Medulla oblongata (tissue), 1 donor: ENCODE results near the gene KDM2B.
A peak's percentile ranks its signal among the peaks of the same experiment; 100 is the strongest.

Experiments
- DNase-seq: peaks from one replicate; pipeline ENCODE4 v3.0.0-alpha.2; 2015; ENCODE audit errors: extremely low spot score

The KDM2B gene

GRCh38 chr12:121430833-121431415 lies 149.9 kb downstream of the KDM2B start:
- no peak for DNase-seq

GRCh38 chr12:121428883-121429282 lies 151.9 kb downstream of the KDM2B start:
- no peak for DNase-seq

- no peak for DNase-seq
Measured at GRCh38 chr12:121427556-121428050, 153.2 kb downstream of the KDM2B start.

GRCh38 chr12:121424624-121424975 lies 156.2 kb downstream of the KDM2B start:
- no peak for DNase-seq

GRCh38 chr12:121423682-121424623 lies 156.9 kb downstream of the KDM2B start:
- DNase-seq: peak; percentile 28

GRCh38 chr12:121423253-121423652 lies 157.6 kb downstream of the KDM2B start:
- DNase-seq: no peak

- DNase-seq: no peak
Measured at GRCh38 chr12:121420109-121420508, 160.7 kb downstream of the KDM2B start.

- no peak for DNase-seq
Measured at GRCh38 chr12:121417847-121418246, 163.0 kb downstream of the KDM2B start.

- DNase-seq: no peak
Measured at GRCh38 chr12:121413917-121414316, 166.9 kb downstream of the KDM2B start.

- no peak for DNase-seq
Measured at GRCh38 chr12:121405211-121405610, 175.6 kb downstream of the KDM2B start.

GRCh38 chr12:121404734-121405133 lies 176.1 kb downstream of the KDM2B start:
- peak; percentile 31 for DNase-seq

- DNase-seq: no peak
Measured at GRCh38 chr12:121403721-121404120, 177.1 kb downstream of the KDM2B start.

GRCh38 chr12:121400332-121401139 lies 180.3 kb downstream of the KDM2B start:
- DNase-seq: peak; percentile 33

- peak; percentile 98 for DNase-seq
Measured at GRCh38 chr12:121399391-121400331, 181.2 kb downstream of the KDM2B start, which contains the start of gene RNF34. Gene RNF34, plus strand, starts transcription at chr12:121400118. Its CDS starts 95 bp downstream, at chr12:121400213.

- DNase-seq: no peak
Measured at GRCh38 chr12:121398355-121398754, 182.5 kb downstream of the KDM2B start.

- no peak for DNase-seq
Measured at GRCh38 chr12:121397521-121397920, 183.3 kb downstream of the KDM2B start.

GRCh38 chr12:121392325-121392716 lies 188.5 kb downstream of the KDM2B start:
- no peak for DNase-seq

GRCh38 chr12:121391619-121392324 lies 189.1 kb downstream of the KDM2B start:
- peak; percentile 43 for DNase-seq

GRCh38 chr12:121390856-121391255 lies 190.0 kb downstream of the KDM2B start:
- DNase-seq: no peak

- no peak for DNase-seq
Measured at GRCh38 chr12:121388421-121388981, 192.3 kb downstream of the KDM2B start.
